H9 (cell line): ENCODE results near the gene DDX46. TPM values are rescaled to one million over a fixed set of nuclear protein-coding genes. Genes with fewer than 3 reads are reported as not detected.

ENCODE experiments used
- DNase-seq: peaks from one replicate; pipeline ENCODE4 v3.0.0-alpha.2; 2017
- H2AFZ ChIP-seq: one replicate; pipeline ENCODE4 v1.6.1; 2013; ENCODE audit warnings: mild to moderate bottlenecking, low read length, control low read depth, moderate library complexity
- H2AK5ac ChIP-seq: 2 replicates; pipeline ENCODE4 v1.6.1; 2013; ENCODE audit warnings: low read length, control low read depth, mixed read lengths; ENCODE audit not compliant: insufficient read length
- H2BK120ac ChIP-seq: one replicate; pipeline ENCODE4 v1.6.1; 2013; ENCODE audit warnings: low read depth, mild to moderate bottlenecking, low read length, control low read depth, inconsistent platforms; ENCODE audit not compliant: poor library complexity, severe bottlenecking
- H2BK12ac ChIP-seq: 2 replicates; pipeline ENCODE4 v1.6.1; 2013; ENCODE audit warnings: low read length, control low read depth, mixed read lengths, low read depth; ENCODE audit not compliant: insufficient read length
- H2BK15ac ChIP-seq: 2 replicates; pipeline ENCODE4 v1.6.1; 2013; ENCODE audit warnings: low read depth, low read length, control low read depth
- H2BK20ac ChIP-seq: one replicate; pipeline ENCODE4 v1.6.1; 2013; ENCODE audit warnings: low read depth, mild to moderate bottlenecking, low read length, control low read depth, inconsistent platforms; ENCODE audit not compliant: poor library complexity, severe bottlenecking
- H2BK5ac ChIP-seq: 2 replicates; pipeline ENCODE4 v1.6.1; 2013; ENCODE audit warnings: low read length, control low read depth, mixed read lengths; ENCODE audit not compliant: insufficient read length
- H3K14ac ChIP-seq: 2 replicates; pipeline ENCODE4 v1.6.1; 2013; ENCODE audit warnings: low read length, control low read depth; ENCODE audit not compliant: insufficient read depth
- H3K18ac ChIP-seq: 2 replicates; pipeline ENCODE4 v1.6.1; 2013; ENCODE audit warnings: low read depth, mild to moderate bottlenecking, mixed read lengths, low read length, control low read depth; ENCODE audit not compliant: insufficient read length
- H3K23ac ChIP-seq: 2 replicates; pipeline ENCODE4 v1.6.1; 2013; ENCODE audit warnings: low read length, control low read depth, mixed read lengths, low read depth; ENCODE audit not compliant: insufficient read length
- H3K23me2 ChIP-seq: 2 replicates; pipeline ENCODE4 v1.6.1; 2013; ENCODE audit warnings: low read depth, mild to moderate bottlenecking, mixed read lengths, low read length, control low read depth; ENCODE audit not compliant: insufficient read length, poor library complexity, severe bottlenecking
- H3K27ac ChIP-seq: 2 replicates; pipeline ENCODE4 v1.5.1; 2013; ENCODE audit warnings: low read length, control low read depth, mixed read lengths, low read depth; ENCODE audit not compliant: insufficient read length
- H3K27me3 ChIP-seq: 2 replicates; pipeline ENCODE4 v1.6.1; 2013; ENCODE audit warnings: low read length, control low read depth, inconsistent platforms; ENCODE audit not compliant: insufficient read depth
- H3K4ac ChIP-seq: 2 replicates; pipeline ENCODE4 v1.6.1; 2013; ENCODE audit warnings: low read depth, mild to moderate bottlenecking, control low read depth, inconsistent platforms, low read length, moderate library complexity
- H3K4me1 ChIP-seq: 2 replicates; pipeline ENCODE4 v1.6.1; 2013; ENCODE audit warnings: low read length, control low read depth, inconsistent platforms; ENCODE audit not compliant: insufficient read depth
- H3K4me2 ChIP-seq: 2 replicates; pipeline ENCODE4 v1.6.1; 2013; ENCODE audit warnings: low read length, control low read depth, mixed read lengths; ENCODE audit not compliant: insufficient read length, insufficient read depth
- H3K56ac ChIP-seq: 2 replicates; pipeline ENCODE4 v1.6.1; 2013; ENCODE audit warnings: low read depth, mild to moderate bottlenecking, mixed read lengths, low read length, control low read depth; ENCODE audit not compliant: insufficient read length
- H3K79me1 ChIP-seq: 2 replicates; pipeline ENCODE4 v1.6.1; 2013; ENCODE audit warnings: low read depth, mild to moderate bottlenecking, moderate library complexity, low read length, control low read depth, inconsistent platforms; ENCODE audit not compliant: insufficient read depth, poor library complexity, severe bottlenecking
- H3K79me2 ChIP-seq: 2 replicates; pipeline ENCODE4 v1.6.1; 2013; ENCODE audit warnings: low read length, control low read depth, inconsistent platforms; ENCODE audit not compliant: insufficient read depth
- H3K9ac ChIP-seq: 2 replicates; pipeline ENCODE4 v1.6.1; 2013; ENCODE audit warnings: low read length, control low read depth, mixed read lengths; ENCODE audit not compliant: insufficient read length; ENCODE audit errors: extremely low read depth
- H3K9me3 ChIP-seq: one replicate; pipeline ENCODE4 v1.6.1; 2013; ENCODE audit warnings: low read depth, low read length, inconsistent platforms; ENCODE audit not compliant: control insufficient read depth
- H3T11ph ChIP-seq: one replicate; pipeline ENCODE4 v1.6.1; 2013; ENCODE audit warnings: mild to moderate bottlenecking, low read length, control low read depth, inconsistent platforms
- H4K20me1 ChIP-seq: one replicate; pipeline ENCODE4 v1.6.1; 2013; ENCODE audit not compliant: control insufficient read depth, insufficient read length, insufficient read depth
- H4K5ac ChIP-seq: 2 replicates; pipeline ENCODE4 v1.6.1; 2013; ENCODE audit warnings: low read depth, mild to moderate bottlenecking, mixed read lengths, low read length, control low read depth; ENCODE audit not compliant: insufficient read length
- H4K8ac ChIP-seq: replicated peaks from 2 replicates; pipeline ENCODE4 v1.6.1; 2013; ENCODE audit warnings: low read length, control low read depth, mixed read lengths, low read depth; ENCODE audit not compliant: insufficient read length
- H4K91ac ChIP-seq: 2 replicates; pipeline ENCODE4 v1.6.1; 2013; ENCODE audit warnings: low read depth, mild to moderate bottlenecking, moderate library complexity, mixed read lengths, low read length, control low read depth; ENCODE audit not compliant: insufficient read length
- H3K27ac Mint-ChIP-seq, 3 experiments: 2 replicates in 2 of 3; 3 replicates in 1 of 3; pipeline ENCODE4 v1.8.0; 2020 to 2021; ENCODE audit warnings: mixed read lengths in 3 of 3, mild to moderate bottlenecking in 1 of 3, moderate library complexity in 1 of 3
- H3K27me3 Mint-ChIP-seq: 2 replicates; pipeline ENCODE4 v1.8.0; 2021; ENCODE audit warnings: low read depth, mild to moderate bottlenecking, moderate library complexity, mixed read lengths
- H3K36me3 Mint-ChIP-seq, 3 experiments: 2 replicates in 2 of 3; 3 replicates in 1 of 3; pipeline ENCODE4 v1.8.0; 2020 to 2021; ENCODE audit warnings: low read depth in 3 of 3, mixed read lengths in 3 of 3; ENCODE audit not compliant: insufficient read depth in 1 of 3
- H3K4me1 Mint-ChIP-seq, 2 experiments: 2 replicates each; pipeline ENCODE4 v1.8.0; 2020; ENCODE audit warnings: mixed read lengths in 2 of 2
- H3K4me3 Mint-ChIP-seq, 2 experiments: 2 replicates in 1 of 2; 3 replicates in 1 of 2; pipeline ENCODE4 v1.8.0; 2020 to 2021; ENCODE audit warnings: mild to moderate bottlenecking in 2 of 2, mixed read lengths in 2 of 2, moderate library complexity in 1 of 2
- H3K9me3 Mint-ChIP-seq, 2 experiments: 2 replicates in 1 of 2; 3 replicates in 1 of 2; pipeline ENCODE4 v1.8.0; 2020; ENCODE audit warnings: mild to moderate bottlenecking in 2 of 2, mixed read lengths in 2 of 2, moderate library complexity in 1 of 2
- CTCF ChIP-seq: fragments of 200-600 bp; sonication (generic); conservative IDR thresholded peaks from 3 replicates; pipeline ENCODE4 v1.8.0; 2021; ENCODE audit warnings: antibody characterized with exemption, mild to moderate bottlenecking
- WGBS: extraction: QIAGEN DNeasy Blood & Tissue Kit; methylation state at CpG from one replicate; pipeline ENCODE4 v1.1.7; 2013; ENCODE audit warnings: missing lambda C conversion rate, low lambda C conversion rate, mixed read lengths; ENCODE audit not compliant: insufficient read length; ENCODE audit errors: extremely low coverage; 5-methylcytosine and 5-hydroxymethylcytosine counted together
- total RNA-seq: library from RNA; stranded (reverse); gene quantifications from 2 replicates; pipeline ENCODE4 v1.2.1, GENCODE V29; 2021

Gene DDX46
- total RNA-seq, 1 experiment from 2014 or later = 90.3 TPM

GRCh38 chr5:134818776-134819175 is 60.2 kb downstream of the DDX46 start:
- Mint-ChIP-seq H3K9me3 (no peaks in the 10 kb centered on the region), H3K4me3 (no peak overlapping the region), H3K4me1 (no peaks in the 10 kb centered on the region), H3K27ac (no peak overlapping the region), H3K36me3 (peaks cover 25 to 86% (median 82%) of the 10 kb centered on the region in 3 experiments; a peak in 6 of 7 replicates), H3K27me3 (no peaks in the 10 kb centered on the region)
- no peak overlapping the region for H2BK5ac ChIP-seq
- no peak overlapping the region for H3K14ac ChIP-seq
- H4K91ac ChIP-seq = no peak overlapping the region
- H2BK20ac ChIP-seq = no peak overlapping the region
- H3K23ac ChIP-seq = no peak overlapping the region
- no peak overlapping the region for H3K56ac ChIP-seq
- no peaks in the 10 kb centered on the region for H3K9me3 ChIP-seq
- H3T11ph ChIP-seq = no peak overlapping the region
- H3K9ac ChIP-seq = no peak overlapping the region
- H3K4ac ChIP-seq = no peak overlapping the region
- no CpG with 5 or more reads among the region's 4 CpGs for WGBS
- H3K79me1 ChIP-seq = no peaks in the 10 kb centered on the region
- no peaks in the 10 kb centered on the region for H4K20me1 ChIP-seq
- H2BK120ac ChIP-seq = no peak overlapping the region
- no peak overlapping the region for H2BK12ac ChIP-seq
- no peak overlapping the region for H2BK15ac ChIP-seq
- no peaks in the 10 kb centered on the region for H3K27me3 ChIP-seq
- no peaks in the 10 kb centered on the region for H3K23me2 ChIP-seq
- DNase-seq = no peak
- H3K18ac ChIP-seq = no peak overlapping the region
- no peaks in the 10 kb centered on the region for H3K79me2 ChIP-seq
- no peak overlapping the region for H4K5ac ChIP-seq
- no peak overlapping the region for H4K8ac ChIP-seq
- no peak overlapping the region for H2AFZ ChIP-seq
- H3K4me2 ChIP-seq = no peak overlapping the region
- H3K4me1 ChIP-seq = no peaks in the 10 kb centered on the region
- no peak overlapping the region for H3K27ac ChIP-seq
- no peak overlapping the region for H2AK5ac ChIP-seq
- TF ChIP-seq CTCF = no peak
